Nephron progenitor cell (in vitro differentiated cells): ENCODE data around the gene GOLGA6L2.

Experiments
- DNase-seq: peaks from one replicate; pipeline ENCODE4 v3.0.0; 2021
- H3K27ac Mint-ChIP-seq: 2 replicates; pipeline ENCODE4 v1.8.0; 2021; ENCODE audit warnings: mild to moderate bottlenecking, moderate library complexity, mixed read lengths
- H3K27me3 Mint-ChIP-seq: 2 replicates; pipeline ENCODE4 v1.8.0; 2021; ENCODE audit warnings: mild to moderate bottlenecking, low read depth, mixed read lengths; ENCODE audit not compliant: poor library complexity
- H3K36me3 Mint-ChIP-seq: 2 replicates; pipeline ENCODE4 v1.8.0; 2021; ENCODE audit warnings: low read depth, mixed read lengths
- H3K4me1 Mint-ChIP-seq: 2 replicates; pipeline ENCODE4 v1.8.0; 2021; ENCODE audit warnings: mixed read lengths
- H3K4me3 Mint-ChIP-seq: 2 replicates; pipeline ENCODE4 v1.8.0; 2021; ENCODE audit warnings: mild to moderate bottlenecking, moderate library complexity, mixed read lengths
- H3K9me3 Mint-ChIP-seq: 2 replicates; pipeline ENCODE4 v1.8.0; 2021; ENCODE audit warnings: mild to moderate bottlenecking, moderate library complexity, mixed read lengths
- CTCF ChIP-seq: fragments of 200-600 bp; sonication (generic); IDR thresholded peaks from 2 replicates; pipeline ENCODE4 v1.5.0; 2021; ENCODE audit warnings: antibody characterized with exemption

Gene GOLGA6L2

GRCh38 chr15:23447107-23447500, at the start of gene GOLGA6L2:
TSS of gene GOLGA6L2 (minus strand) at chr15:23447243. CDS start at chr15:23447181, 62 bp downstream.
- peaks cover 3% of the 10 kb centered on the region for H3K27me3 Mint-ChIP-seq
- TF ChIP-seq CTCF, result no peak
- no peak within 1 kb of the TSS for H3K4me3 Mint-ChIP-seq
- no peak for DNase-seq
- peaks cover 42% of the 10 kb centered on the region for H3K9me3 Mint-ChIP-seq
- H3K27ac Mint-ChIP-seq, result no peak within 1 kb of the TSS
- no peaks in the 10 kb centered on the region for H3K36me3 Mint-ChIP-seq
- peaks cover 7% of the 10 kb centered on the region for H3K4me1 Mint-ChIP-seq

- Mint-ChIP-seq H3K27me3 (peaks cover 5% of the 10 kb centered on the region), H3K36me3 (no peaks in the 10 kb centered on the region), H3K27ac (no peak overlapping the region), H3K4me3 (no peak overlapping the region), H3K9me3 (peaks cover 38% of the 10 kb centered on the region), H3K4me1 (no peaks in the 10 kb centered on the region)
- TF ChIP-seq CTCF, result no peak
- DNase-seq, result no peak
Observed at GRCh38 chr15:23484870-23485269, 37.8 kb upstream of the GOLGA6L2 start.

GRCh38 chr15:23483821-23484299, 36.8 kb upstream of the GOLGA6L2 start:
- no peak for DNase-seq
- Mint-ChIP-seq H3K9me3 (peaks cover 33% of the 10 kb centered on the region), H3K27ac (no peak overlapping the region), H3K36me3 (no peaks in the 10 kb centered on the region), H3K27me3 (peaks cover 5% of the 10 kb centered on the region), H3K4me3 (no peak overlapping the region), H3K4me1 (no peaks in the 10 kb centered on the region)
- no peak for TF ChIP-seq CTCF

GRCh38 chr15:23482764-23483489, 35.9 kb upstream of the GOLGA6L2 start:
- peaks cover 38% of the 10 kb centered on the region for H3K9me3 Mint-ChIP-seq
- H3K4me1 Mint-ChIP-seq, result no peaks in the 10 kb centered on the region
- H3K27me3 Mint-ChIP-seq, result peaks cover 5% of the 10 kb centered on the region
- no peak overlapping the region for H3K4me3 Mint-ChIP-seq
- DNase-seq, result no peak
- H3K27ac Mint-ChIP-seq, result no peak overlapping the region
- H3K36me3 Mint-ChIP-seq, result no peaks in the 10 kb centered on the region
- no peak for TF ChIP-seq CTCF

- TF ChIP-seq CTCF, result no peak
- H3K27ac Mint-ChIP-seq, result no peak overlapping the region
- DNase-seq, result no peak
- no peaks in the 10 kb centered on the region for H3K36me3 Mint-ChIP-seq
- H3K27me3 Mint-ChIP-seq, result peaks cover 4% of the 10 kb centered on the region
- H3K4me1 Mint-ChIP-seq, result no peaks in the 10 kb centered on the region
- peaks cover 36% of the 10 kb centered on the region for H3K9me3 Mint-ChIP-seq
- H3K4me3 Mint-ChIP-seq, result no peak overlapping the region
Observed at GRCh38 chr15:23482228-23482627, 35.2 kb upstream of the GOLGA6L2 start.

- H3K4me1 Mint-ChIP-seq, result no peaks in the 10 kb centered on the region
- no peak for DNase-seq
- H3K9me3 Mint-ChIP-seq, result peaks cover 37% of the 10 kb centered on the region
- no peaks in the 10 kb centered on the region for H3K36me3 Mint-ChIP-seq
- no peak for TF ChIP-seq CTCF
- H3K27ac Mint-ChIP-seq, result no peak overlapping the region
- no peak overlapping the region for H3K4me3 Mint-ChIP-seq
- H3K27me3 Mint-ChIP-seq, result no peaks in the 10 kb centered on the region
Observed at GRCh38 chr15:23477920-23478319, 30.9 kb upstream of the GOLGA6L2 start.
